WTC11 (cell line): ENCODE results near the gene DNAAF9.

ENCODE experiments used
- CTCF ChIP-seq: fragments of 200-600 bp; IDR thresholded peaks from 2 replicates; pipeline ENCODE4 v1.8.0; 2022; ENCODE audit warnings: antibody characterized with exemption
- ELF4 ChIP-seq: sonication (generic); formaldehyde crosslinking; IDR thresholded peaks from 2 replicates; pipeline ENCODE4 v1.8.1; 2022; ENCODE audit warnings: low read depth, mild to moderate bottlenecking, moderate library complexity, missing genetic modification reagents
- NFE2L1 ChIP-seq: sonication (generic); formaldehyde crosslinking; IDR thresholded peaks from 2 replicates; pipeline ENCODE4 v1.8.1; 2023; ENCODE audit warnings: missing genetic modification reagents
- NR2C2 ChIP-seq: sonication (generic); formaldehyde crosslinking; IDR thresholded peaks from 2 replicates; pipeline ENCODE4 v1.8.0; 2022; ENCODE audit warnings: mild to moderate bottlenecking, missing genetic modification reagents

- TF ChIP-seq NR2C2 (no peak), ELF4 (CRISPR knock-in tag) (no peak), CTCF (no peak), NFE2L1 (CRISPR knock-in tag) (no peak)
Observed at GRCh38 chr20:3378138-3378537, 29.3 kb downstream of the DNAAF9 start.
